G401.6 (cell line): ENCODE data around the gene IL2RG.

Experiments used
- FAIRE-seq: peaks from 2 replicates; lab custom pipeline; 2012; peaks lifted over from hg19 to GRCh38; lab: Jason Lieb, UNC

The IL2RG gene

GRCh38 chrX:71111141-71111843, at the start of gene IL2RG:
TSS of gene IL2RG (minus strand) at chrX:71111577. CDS start at chrX:71111539, 38 bp downstream.
- no peak for FAIRE-seq

GRCh38 chrX:71160475-71160874, 49.1 kb upstream of the IL2RG start:
- FAIRE-seq, result no peak

- FAIRE-seq, result no peak
Measured at GRCh38 chrX:71159335-71159734, 48.0 kb upstream of the IL2RG start.

GRCh38 chrX:71158603-71159002, 47.2 kb upstream of the IL2RG start:
- FAIRE-seq, result no peak

GRCh38 chrX:71154641-71155040, 43.3 kb upstream of the IL2RG start:
- no peak for FAIRE-seq

GRCh38 chrX:71154196-71154595, 42.8 kb upstream of the IL2RG start:
- FAIRE-seq, result no peak

GRCh38 chrX:71151366-71151765, 40.0 kb upstream of the IL2RG start:
- FAIRE-seq, result no peak

GRCh38 chrX:71148278-71148663, 36.9 kb upstream of the IL2RG start:
- no peak for FAIRE-seq

GRCh38 chrX:71147496-71148277, 36.3 kb upstream of the IL2RG start:
- no peak for FAIRE-seq

- no peak for FAIRE-seq
Measured at GRCh38 chrX:71144651-71145050, 33.3 kb upstream of the IL2RG start, which contains the start of gene NLGN3. TSS of gene NLGN3 (plus strand) at chrX:71144841. CDS start at chrX:71147750, 2,909 bp downstream.

GRCh38 chrX:71143508-71143907, 32.1 kb upstream of the IL2RG start:
- no peak for FAIRE-seq

- no peak for FAIRE-seq
Measured at GRCh38 chrX:71140440-71140839, 29.1 kb upstream of the IL2RG start.

- no peak for FAIRE-seq
Measured at GRCh38 chrX:71131510-71131909, 20.1 kb upstream of the IL2RG start.

- no peak for FAIRE-seq
Measured at GRCh38 chrX:71128915-71129765, 17.8 kb upstream of the IL2RG start.

GRCh38 chrX:71128166-71128833, 16.9 kb upstream of the IL2RG start:
- no peak for FAIRE-seq

GRCh38 chrX:71118985-71119535, 7.7 kb upstream of the IL2RG start:
- FAIRE-seq, result no peak

- peak; percentile 84 for FAIRE-seq
Measured at GRCh38 chrX:71118032-71118984, 6.9 kb upstream of the IL2RG start, which contains the start of gene MED12. TSS of gene MED12 (plus strand) at chrX:71118596. CDS start at chrX:71118755, 159 bp downstream.

- no peak for FAIRE-seq
Measured at GRCh38 chrX:71117358-71117757, 6.0 kb upstream of the IL2RG start.

- no peak for FAIRE-seq
Measured at GRCh38 chrX:71111921-71112431, 599 bp upstream of the IL2RG start.

- FAIRE-seq, result no peak
Measured at GRCh38 chrX:71109051-71109450, 2.3 kb downstream of the IL2RG start.
